Measurements from ENCODE around the gene CADPS. TPM values are rescaled to one million over a fixed set of nuclear protein-coding genes. Genes with fewer than 3 reads are reported as not detected.

Gene CADPS
- total and polyA plus RNA-seq, 8 donors: 16.1 to 112 (median 26.0) TPM

GRCh38 chr3:62679988-62680387, 195.2 kb downstream of the CADPS start:
- no peak for DNase-seq
- TF ChIP-seq CTCF (IDR thresholded peaks at IDR 0.05): no peak
- H3K9me3 ChIP-seq: no peaks in the 10 kb centered on the region
- H3K4me3 ChIP-seq: no peak overlapping the region
- intact Hi-C loops (cut with DNase I): no loop called here
- no peaks in the 10 kb centered on the region for H3K36me3 ChIP-seq
- no peak for FAIRE-seq
- no peak for ATAC-seq
- H3K4me1 ChIP-seq: peaks cover 0 to 17% (median 0%) of the 10 kb centered on the region in 3 donors
- H3K27ac ChIP-seq: no peak overlapping the region
- no peaks in the 10 kb centered on the region for H3K27me3 ChIP-seq
- 77 to 85% methylated on average over 3 of the region's 3 CpGs for WGBS, 2 donors

- 74 to 92% methylated on average over 3 of the region's 3 CpGs for WGBS, 2 donors
- FAIRE-seq: no peak
- intact Hi-C loops (cut with DNase I): no loop called here
Observed at GRCh38 chr3:62678841-62679240, 196.4 kb downstream of the CADPS start.

DNA sequence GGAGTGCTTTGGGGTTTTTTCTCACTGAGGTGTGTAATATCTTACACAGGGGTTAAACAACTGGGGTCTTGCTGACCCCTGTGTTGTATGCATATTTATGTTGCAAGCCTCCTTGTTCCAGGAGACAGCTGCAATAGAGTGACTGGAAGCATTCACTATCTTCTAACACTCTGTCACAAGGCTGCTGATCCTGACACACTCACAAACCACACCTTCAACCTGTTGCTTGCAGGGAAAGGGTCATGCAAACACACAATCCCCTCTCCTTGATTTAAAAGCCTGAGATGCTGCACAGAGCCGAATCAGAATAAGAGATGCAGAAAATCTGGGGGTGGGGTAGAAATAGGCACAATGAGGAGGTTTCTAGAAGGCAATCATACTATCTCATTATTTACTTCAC, 197.3 kb downstream of the CADPS start:
- intact Hi-C loops (cut with DNase I): no loop called here
- Histone ChIP-seq H3K4me1 (peaks cover 0 to 17% (median 0%) of the 10 kb centered on the region in 3 donors), H3K9me3 (no peaks in the 10 kb centered on the region), H3K27ac (no peak overlapping the region), H3K27me3 (no peaks in the 10 kb centered on the region), H3K36me3 (no peaks in the 10 kb centered on the region), H3K4me3 (no peak overlapping the region)
- 44 to 63% methylated on average over 1 of the region's 1 CpG for WGBS, 2 donors
- ATAC-seq (no peak), FAIRE-seq (no peak), DNase-seq (no peak)
- TF ChIP-seq CTCF (IDR thresholded peaks at IDR 0.05): no peak

More at GRCh38 chr3:62678841-62679240, 196.4 kb downstream of the CADPS start:
- Histone ChIP-seq H3K4me1 (peaks cover 0 to 17% (median 0%) of the 10 kb centered on the region in 3 donors), H3K36me3 (no peaks in the 10 kb centered on the region), H3K27ac (no peak overlapping the region), H3K4me3 (no peak overlapping the region), H3K9me3 (no peaks in the 10 kb centered on the region), H3K27me3 (no peaks in the 10 kb centered on the region)
- DNase-seq: no peak
- ATAC-seq: no peak
- TF ChIP-seq CTCF (IDR thresholded peaks at IDR 0.05): no peak

DNA sequence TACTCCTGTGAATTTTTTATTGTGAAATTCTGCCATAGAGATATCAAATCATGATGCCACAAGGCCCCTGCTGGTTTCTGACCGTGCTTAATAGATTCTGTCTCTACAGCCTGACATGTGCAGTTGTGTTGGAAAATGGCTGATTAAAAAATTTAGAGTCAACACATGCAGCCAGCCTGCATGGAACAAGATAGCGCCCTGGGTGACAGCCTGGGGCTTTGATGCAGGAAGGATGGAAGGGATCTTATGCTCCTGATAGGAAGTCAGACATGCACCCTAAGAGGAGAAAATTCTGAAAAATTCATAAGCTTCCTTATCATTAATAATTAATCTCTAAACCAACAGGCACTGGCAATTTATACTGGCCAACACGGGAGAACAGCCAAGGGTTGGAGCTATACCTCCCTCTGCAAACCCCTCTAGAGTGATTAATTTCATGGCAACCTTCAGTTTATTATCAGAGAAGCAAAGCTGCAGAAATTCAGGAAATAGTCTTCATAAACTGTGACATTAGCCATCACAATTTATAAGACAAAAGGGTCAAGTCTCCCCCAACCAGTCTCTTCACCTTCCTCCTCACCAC, 198.4 kb downstream of the CADPS start:
- 20 to 24% methylated on average over 3 of the region's 3 CpGs for WGBS, 2 donors
- Histone ChIP-seq H3K4me3 (no peak overlapping the region), H3K27me3 (no peaks in the 10 kb centered on the region), H3K9me3 (no peaks in the 10 kb centered on the region), H3K36me3 (no peaks in the 10 kb centered on the region), H3K4me1 (peaks cover 0 to 17% (median 0%) of the 10 kb centered on the region in 3 donors), H3K27ac (peak overlapping the region in 2 of 4 donors; percentile 1 to 50)
- FAIRE-seq (no peak), ATAC-seq (peak; percentile 72 to 90 (median 80)), DNase-seq (peak in 1 of 6 donors; percentile 31)
- intact Hi-C loops (cut with DNase I): no loop called here
- no peak for TF ChIP-seq CTCF (IDR thresholded peaks at IDR 0.05)

DNA sequence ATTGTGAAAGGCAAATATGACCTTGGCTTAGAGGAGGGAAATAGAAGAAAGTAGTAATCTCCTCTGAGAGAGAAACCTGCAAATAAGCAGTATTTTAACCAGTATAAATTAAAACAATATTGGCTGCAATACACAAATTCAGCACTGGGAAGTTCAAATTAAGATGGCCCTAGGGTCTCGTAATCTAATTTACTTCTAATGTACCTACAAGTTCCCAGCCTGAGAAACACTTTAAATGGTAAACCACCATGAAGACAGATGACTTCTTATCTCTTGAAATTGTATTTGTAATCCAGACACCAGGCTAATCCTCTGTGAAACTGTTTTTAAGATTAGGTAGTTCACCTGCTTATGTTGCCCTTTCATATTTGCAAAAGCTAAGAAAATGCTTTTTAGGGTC, 199.7 kb downstream of the CADPS start:
- peaks cover 0 to 17% (median 0%) of the 10 kb centered on the region in 3 donors for H3K4me1 ChIP-seq
- no peak for FAIRE-seq
- H3K36me3 ChIP-seq: no peaks in the 10 kb centered on the region
- H3K4me3 ChIP-seq: no peak overlapping the region
- no peaks in the 10 kb centered on the region for H3K27me3 ChIP-seq
- no peak for ATAC-seq
- WGBS, 2 donors: 83 to 88% methylated on average over 1 of the region's 1 CpG
- intact Hi-C loops (cut with DNase I): no loop called here
- DNase-seq: no peak
- TF ChIP-seq CTCF (IDR thresholded peaks at IDR 0.05): no peak
- peak overlapping the region in 2 of 4 donors; percentile 1 to 50 for H3K27ac ChIP-seq
- no peaks in the 10 kb centered on the region for H3K9me3 ChIP-seq
